Sigmoid colon (tissue), 7 donors: ENCODE measurements around the gene ARL17B. TPM values are rescaled to one million over a fixed set of nuclear protein-coding genes. Genes with fewer than 3 reads are reported as not detected.
"Not testable (repeated sequence)": the region's sequence is repeated elsewhere in the genome, so short reads cannot be mapped to it uniquely, and the experiment has no call there.

Source experiments
- DNase-seq: peaks from one replicate; pipeline ENCODE4 v3.0.0-alpha.2; 2019
- H3K27ac ChIP-seq, 4 donors: fragments of 200-600 bp; sonication (generic); one replicate each; pipeline ENCODE4 v1.5.1; 2016 to 2019; ENCODE audit warnings: mild to moderate bottlenecking in 1 of 4
- H3K27me3 ChIP-seq, 3 donors: fragments of 200-600 bp; sonication (generic); one replicate each; pipeline ENCODE4 v1.5.1; 2019; ENCODE audit warnings: mild to moderate bottlenecking in 1 of 3
- H3K36me3 ChIP-seq, 4 donors: fragments of 200-600 bp; sonication (generic); one replicate each; pipeline ENCODE4 v1.5.1; 2016 to 2019
- H3K4me1 ChIP-seq, 4 donors: fragments of 200-600 bp; sonication (generic); one replicate each; pipeline ENCODE4 v1.5.1; 2017 to 2019
- H3K4me3 ChIP-seq, 4 donors: fragments of 200-600 bp; sonication (generic); one replicate each; pipeline ENCODE4 v1.5.1; 2017 to 2019; ENCODE audit warnings: mild to moderate bottlenecking in 2 of 4, moderate library complexity in 1 of 4
- H3K9me3 ChIP-seq, 4 donors: fragments of 200-600 bp in 3 of 4; sonication (generic) in 3 of 4; one replicate each; pipeline versions ENCODE4 v1.5.1 to v1.6.1; 2013 to 2019
- CTCF ChIP-seq, 4 experiments: fragments of 450-650 bp in 3 of 4; fragments of 200-600 bp in 1 of 4; IDR thresholded peaks; one replicate each; pipeline ENCODE4 v1.5.1; 2016 to 2019; ENCODE audit warnings: antibody characterized with exemption in 4 of 4, mild to moderate bottlenecking in 3 of 4, moderate library complexity in 2 of 4
- EP300 ChIP-seq, 4 donors: sonication (generic); formaldehyde crosslinking; IDR thresholded peaks; one replicate each; pipeline ENCODE4 v1.6.1; 2017; ENCODE audit warnings: antibody characterized with exemption in 4 of 4
- POLR2A ChIP-seq, 2 donors: fragments of 450-650 bp; IDR thresholded peaks; one replicate each; pipeline ENCODE4 v1.6.1; 2016; ENCODE audit warnings: antibody characterized with exemption in 2 of 2, mild to moderate bottlenecking in 2 of 2, moderate library complexity in 2 of 2
- POLR2AphosphoS5 ChIP-seq, 4 donors: sonication (generic); formaldehyde crosslinking; IDR thresholded peaks; one replicate each; pipeline ENCODE4 v1.6.1; 2017; ENCODE audit warnings: antibody characterized with exemption in 4 of 4
- WGBS, 2 donors: extraction: QIAGEN DNeasy Blood & Tissue Kit; methylation state at CpG; one replicate each; pipeline ENCODE4 v1.1.7; 2013; 5-methylcytosine and 5-hydroxymethylcytosine counted together
- intact Hi-C: fragments of 100-400 bp; cut with DNase I; formaldehyde crosslinking; loops from one replicate; pipeline ENCODE4 v1.15.1; 2023
- polyA plus RNA-seq, 3 donors: library from polyadenylated mRNA; stranded (reverse); fragments of 200-250 nt; gene quantifications; one replicate each; pipeline ENCODE4 v1.2.3, GENCODE V29; 2013
- total RNA-seq, 4 donors: library from RNA; depleted of rRNA; stranded (reverse); fragments of >200 nt; gene quantifications; one replicate each; pipeline ENCODE4 v1.1.0, GENCODE V29; 2016
- donor health status: healthy with polysubstance abuse.
- donor health status: Bipolar disorder and iron deficiency.
- donor health status: healthy.

The ARL17B gene
- total and polyA plus RNA-seq, 7 donors, result 6.0 to 29.6 (median 11.2) TPM

GRCh38 chr17:46286764-46287221 lies 74.8 kb downstream of the ARL17B start:
- H3K4me3 ChIP-seq, DNase-seq, H3K27me3 ChIP-seq, H3K27ac ChIP-seq, H3K9me3 ChIP-seq, H3K4me1 ChIP-seq, H3K36me3 ChIP-seq: not testable (repeated sequence)
- 0 to 2% methylated on average over 3 of the region's 3 CpGs for WGBS, 2 donors
- intact Hi-C loops, result loop anchor here (10.0 kb wide), 1 partner anchor 282 kb away; no protein-coding TSS in a partner anchor
- TF ChIP-seq CTCF (IDR thresholded peaks at IDR 0.05), result peak; percentile 50 to 81 (median 70)

GRCh38 chr17:46285500-46285899 lies 76.1 kb downstream of the ARL17B start:
- H3K27ac ChIP-seq, H3K9me3 ChIP-seq, H3K27me3 ChIP-seq, DNase-seq, H3K4me3 ChIP-seq, H3K36me3 ChIP-seq, H3K4me1 ChIP-seq: not testable (repeated sequence)
- intact Hi-C loops, result loop anchor here (10.0 kb wide), 1 partner anchor 281 kb away; no protein-coding TSS in a partner anchor
- WGBS, 2 donors, result 75 to 78% methylated on average over 2 of the region's 2 CpGs

- H3K9me3 ChIP-seq, H3K27ac ChIP-seq, H3K36me3 ChIP-seq, DNase-seq, H3K4me3 ChIP-seq, H3K4me1 ChIP-seq, H3K27me3 ChIP-seq: not testable (repeated sequence)
- intact Hi-C loops, result loop anchor here (10.0 kb wide), 1 partner anchor 280 kb away; no protein-coding TSS in a partner anchor
- 83 to 100% methylated on average over 1 of the region's 1 CpG for WGBS, 2 donors
These were observed 77.1 kb downstream of the ARL17B start for GRCh38 chr17:46284467-46284866.

GRCh38 chr17:46282635-46283034 lies 78.9 kb downstream of the ARL17B start:
- DNase-seq, H3K27me3 ChIP-seq, H3K36me3 ChIP-seq, H3K27ac ChIP-seq, H3K4me3 ChIP-seq, H3K4me1 ChIP-seq, H3K9me3 ChIP-seq: not testable (repeated sequence)
- 94 to 96% methylated on average over 12 of the region's 12 CpGs for WGBS, 2 donors
- intact Hi-C loops, result loop anchor here (10.0 kb wide), 1 partner anchor 278 kb away; no protein-coding TSS in a partner anchor

GRCh38 chr17:46281336-46281735 lies 80.2 kb downstream of the ARL17B start:
- not testable (repeated sequence) for H3K36me3 ChIP-seq, H3K27ac ChIP-seq, H3K9me3 ChIP-seq, H3K27me3 ChIP-seq, H3K4me1 ChIP-seq, H3K4me3 ChIP-seq, DNase-seq
- WGBS, 2 donors, result 89 to 93% methylated on average over 4 of the region's 4 CpGs
- intact Hi-C loops, result loop anchor here (10.0 kb wide), 1 partner anchor 277 kb away; no protein-coding TSS in a partner anchor

GRCh38 chr17:46276728-46277479 lies 84.7 kb downstream of the ARL17B start:
- WGBS, 2 donors, result 61 to 62% methylated on average over 3 of the region's 3 CpGs
- H3K4me1 ChIP-seq, H3K36me3 ChIP-seq, H3K27ac ChIP-seq, DNase-seq, H3K9me3 ChIP-seq, H3K4me3 ChIP-seq, intact Hi-C loops, H3K27me3 ChIP-seq: not testable (repeated sequence)

GRCh38 chr17:46274238-46274637 lies 87.3 kb downstream of the ARL17B start:
- Histone ChIP-seq H3K4me1 (no peaks in the 10 kb centered on the region), H3K4me3 (no peak overlapping the region), H3K27ac (no peak overlapping the region), H3K36me3 (no peaks in the 10 kb centered on the region), H3K27me3 (no peaks in the 10 kb centered on the region), H3K9me3 (no peaks in the 10 kb centered on the region)
- WGBS, 2 donors, result 24 to 68% methylated on average over 3 of the region's 3 CpGs
- intact Hi-C loops, result no loop called here
- TF ChIP-seq CTCF (IDR thresholded peaks at IDR 0.05) (no peak), POLR2AphosphoS5 (IDR thresholded peaks at IDR 0.05) (no peak), EP300 (IDR thresholded peaks at IDR 0.05) (no peak), POLR2A (IDR thresholded peaks at IDR 0.05) (no peak)
- no peak for DNase-seq
